ENCODE data around the gene DNER.

GRCh38 chr2:229708335-229708734, 6.0 kb downstream of the DNER start:
- TF ChIP-seq REST (IDR thresholded peaks at IDR 0.05; ENCODE audit: unreplicated experiment) (no peak), CTCF (conservative IDR thresholded peaks at IDR 0.05; ENCODE audit: low read depth in 2 of 2) (no peak), POLR2AphosphoS5 (IDR thresholded peaks at IDR 0.05; ENCODE audit: low read depth) (no peak), EZH2phosphoT487 (IDR thresholded peaks at IDR 0.05; ENCODE audit: unreplicated experiment) (no peak)

Data from GM23338 (cell line).